Measurements from ENCODE around the gene RXFP3. TPM values are rescaled to one million over a fixed set of nuclear protein-coding genes. Genes with fewer than 3 reads are reported as not detected.
"Not testable (repeated sequence)": the region's sequence is repeated elsewhere in the genome, so short reads cannot be mapped to it uniquely, and the experiment has no call there.

The RXFP3 gene
- total RNA-seq, 2 experiments from 2014 or later = not detected

DNA sequence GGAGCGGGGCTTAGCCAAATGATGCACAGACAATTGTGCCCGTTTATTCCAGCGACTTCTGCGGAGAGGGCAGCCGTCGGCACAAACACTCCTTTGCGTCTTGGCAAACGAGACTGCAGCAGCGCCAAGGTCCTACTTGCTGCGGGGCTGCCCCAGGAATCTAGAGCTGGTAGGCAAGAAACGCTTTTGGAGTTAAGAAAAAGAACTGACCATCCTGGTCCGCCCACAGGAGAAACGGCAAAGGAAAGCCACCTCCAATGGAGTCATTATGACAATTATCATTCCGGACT lies 2.3 kb downstream of the RXFP3 start:
- intact Hi-C loops (cut with micrococcal nuclease) = no loop called here
- H3K4me3 Mint-ChIP-seq = no peak overlapping the region
- no peaks in the 10 kb centered on the region for H3K36me3 Mint-ChIP-seq
- peaks cover 2% of the 10 kb centered on the region for H3K4me1 Mint-ChIP-seq (ENCODE audit: low read depth)
- DNase-seq = no peak
- H3K27me3 Mint-ChIP-seq = peaks cover 53% of the 10 kb centered on the region
- H3K27ac Mint-ChIP-seq = no peak overlapping the region
- no peaks in the 10 kb centered on the region for H3K9me3 Mint-ChIP-seq
- ChIA-PET CTCF (no interaction called here), POLR2A (no interaction called here)

DNA sequence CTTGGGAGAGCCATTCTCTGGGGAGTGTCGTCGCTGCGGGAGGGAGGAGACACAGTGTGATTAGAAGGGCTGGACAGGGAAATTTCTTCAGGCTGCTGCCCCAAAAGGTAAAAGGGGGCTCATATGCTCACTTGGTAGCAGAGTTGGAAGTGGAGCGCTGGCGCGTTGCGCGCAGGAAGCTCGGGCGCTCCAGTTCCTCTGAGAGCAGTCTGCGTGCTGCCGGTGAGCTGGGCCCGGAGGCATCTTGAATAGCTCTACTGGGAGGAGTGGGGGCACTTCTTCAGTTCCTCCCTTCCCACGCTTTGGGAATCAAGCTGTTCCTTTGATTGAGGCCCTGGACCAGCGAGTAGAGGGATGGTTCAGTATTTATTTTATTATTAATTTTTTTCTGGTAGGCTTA lies 2.7 kb downstream of the RXFP3 start:
- Mint-ChIP-seq H3K4me1 (ENCODE audit: low read depth) (peaks cover 2% of the 10 kb centered on the region), H3K4me3 (no peak overlapping the region), H3K9me3 (no peaks in the 10 kb centered on the region), H3K27ac (no peak overlapping the region), H3K27me3 (peaks cover 53% of the 10 kb centered on the region), H3K36me3 (no peaks in the 10 kb centered on the region)
- ChIA-PET CTCF (no interaction called here), POLR2A (no interaction called here)
- no peak for DNase-seq
- intact Hi-C loops (cut with micrococcal nuclease) = no loop called here

DNA sequence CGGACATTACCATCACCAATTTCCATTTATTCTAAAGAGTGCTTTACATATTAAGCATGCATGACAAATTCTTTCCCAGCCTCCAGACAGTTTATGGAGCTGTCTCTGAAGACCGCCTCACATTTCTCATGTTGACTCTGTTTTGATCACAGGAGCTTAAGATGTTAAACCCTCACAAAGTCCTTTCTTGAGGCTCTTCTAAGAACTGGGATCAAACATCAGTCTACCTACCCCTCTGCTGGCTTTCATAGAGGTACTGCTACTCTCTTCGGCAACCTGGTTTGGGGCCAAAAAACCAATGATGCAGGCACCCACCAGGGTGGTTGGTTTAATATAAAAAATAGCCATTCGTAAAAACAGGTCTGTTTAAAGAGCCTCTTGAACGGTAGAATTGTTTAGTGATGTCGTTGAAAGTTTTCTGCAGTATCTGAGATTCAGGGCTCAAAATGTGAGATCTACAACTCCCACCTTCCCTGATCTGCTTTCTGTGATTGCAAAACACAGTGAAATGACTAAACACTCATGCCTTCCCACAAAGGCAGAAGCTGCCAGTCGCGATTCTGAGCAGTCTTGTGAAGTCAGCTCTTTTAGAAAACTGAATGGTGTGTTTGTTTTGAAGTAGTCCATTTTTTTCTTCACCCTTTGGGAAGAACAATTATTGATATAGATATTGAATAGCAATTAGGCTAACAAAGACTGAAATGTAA lies 3.5 kb downstream of the RXFP3 start:
- ChIA-PET POLR2A (no interaction called here), CTCF (interaction anchor here (1.4 kb wide), 1 partner anchor 504 kb away, joined by 3 read pairs; no protein-coding TSS in a partner anchor)
- H3K9me3 Mint-ChIP-seq = no peaks in the 10 kb centered on the region
- H3K4me3 Mint-ChIP-seq = no peak overlapping the region
- peaks cover 2% of the 10 kb centered on the region for H3K4me1 Mint-ChIP-seq (ENCODE audit: low read depth)
- peaks cover 53% of the 10 kb centered on the region for H3K27me3 Mint-ChIP-seq
- DNase-seq = no peak
- intact Hi-C loops (cut with micrococcal nuclease) = no loop called here
- no peaks in the 10 kb centered on the region for H3K36me3 Mint-ChIP-seq
- H3K27ac Mint-ChIP-seq = no peak overlapping the region

DNA sequence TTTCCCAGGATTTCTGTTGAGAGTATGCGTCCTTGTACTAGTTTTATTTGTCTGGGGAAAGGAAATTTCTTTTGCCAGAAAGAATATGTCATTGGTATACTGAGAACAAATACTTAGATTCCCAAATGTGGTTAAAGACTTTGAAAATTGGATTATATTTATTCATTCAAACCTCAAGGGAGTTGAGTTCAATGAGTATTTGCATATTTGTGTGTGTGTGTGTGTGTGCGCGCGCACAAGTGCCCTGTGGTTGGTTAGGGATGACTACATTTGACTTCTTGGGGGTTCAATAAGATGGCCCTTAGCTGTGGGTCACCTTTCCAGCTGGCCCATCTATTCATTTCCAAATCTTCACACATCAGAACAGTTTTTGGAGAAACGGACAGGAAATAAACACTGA lies 4.9 kb downstream of the RXFP3 start:
- Mint-ChIP-seq H3K36me3 (no peaks in the 10 kb centered on the region), H3K4me1 (ENCODE audit: low read depth) (peaks cover 2% of the 10 kb centered on the region), H3K4me3 (no peak overlapping the region), H3K27me3 (peaks cover 46% of the 10 kb centered on the region), H3K9me3 (no peaks in the 10 kb centered on the region), H3K27ac (no peak overlapping the region)
- intact Hi-C loops (cut with micrococcal nuclease) = no loop called here
- ChIA-PET POLR2A (no interaction called here), CTCF (interaction anchor here (0.6 kb wide), 1 partner anchor 54 kb away, joined by 3 read pairs; no protein-coding TSS in a partner anchor)
- no peak for DNase-seq

DNA sequence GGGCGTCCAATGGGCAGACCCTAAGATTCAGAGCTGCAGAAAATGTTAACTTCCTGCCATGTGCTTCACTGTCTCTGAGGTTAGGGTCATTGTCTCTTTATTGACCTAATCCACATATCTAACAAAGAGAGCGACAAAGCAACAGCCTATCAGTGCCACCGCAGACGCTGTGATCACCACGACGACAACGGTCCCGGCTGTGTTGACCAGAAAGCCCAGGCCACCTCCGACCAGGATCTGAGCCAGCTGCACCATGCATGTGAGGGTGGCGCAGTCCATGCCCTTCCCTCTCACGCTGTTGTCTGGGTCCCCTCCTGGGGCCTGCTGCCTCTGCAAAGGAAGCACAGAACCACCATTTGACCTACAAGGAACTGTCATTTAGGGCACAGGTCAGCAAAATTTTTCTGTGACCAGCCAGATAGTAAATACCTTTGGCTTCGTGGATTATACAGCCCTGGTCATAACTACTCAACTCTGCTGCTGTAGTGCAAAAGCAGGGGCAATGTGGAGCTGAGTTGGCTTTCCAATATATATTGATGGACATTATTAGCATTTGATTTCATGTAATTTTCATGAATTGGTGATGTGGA lies 8.5 kb downstream of the RXFP3 start:
- Mint-ChIP-seq H3K27me3 (peaks cover 20% of the 10 kb centered on the region), H3K9me3 (no peaks in the 10 kb centered on the region), H3K4me1 (ENCODE audit: low read depth) (no peaks in the 10 kb centered on the region), H3K27ac (no peak overlapping the region), H3K4me3 (no peak overlapping the region), H3K36me3 (no peaks in the 10 kb centered on the region)
- intact Hi-C loops (cut with micrococcal nuclease) = no loop called here
- ChIA-PET CTCF (no interaction called here), POLR2A (no interaction called here)
- no peak for DNase-seq

DNA sequence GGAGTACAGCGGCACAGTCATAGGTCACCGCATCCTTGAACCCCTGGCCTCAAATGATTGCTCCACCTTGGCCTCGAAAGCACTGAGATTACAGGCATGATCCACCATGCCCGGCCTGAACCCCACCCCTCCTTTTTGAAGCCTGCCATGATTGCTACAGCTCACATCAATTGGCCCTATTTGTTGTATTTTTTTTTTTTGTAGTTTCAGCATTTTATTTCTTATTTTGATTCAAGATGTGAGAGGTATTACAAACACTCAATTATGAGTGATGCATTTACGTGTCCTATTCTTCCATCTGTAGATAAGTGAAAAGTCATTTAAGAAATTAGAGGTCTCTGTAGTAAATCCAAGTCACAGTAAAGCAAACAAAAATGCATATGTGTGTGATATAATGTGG lies 16.0 kb downstream of the RXFP3 start:
- POLR2A ChIA-PET; H3K4me1 Mint-ChIP-seq (ENCODE audit: low read depth); H3K4me3 Mint-ChIP-seq; H3K36me3 Mint-ChIP-seq; H3K27me3 Mint-ChIP-seq; DNase-seq; H3K9me3 Mint-ChIP-seq; CTCF ChIA-PET; intact Hi-C loops (cut with micrococcal nuclease); H3K27ac Mint-ChIP-seq: not testable (repeated sequence)

DNA sequence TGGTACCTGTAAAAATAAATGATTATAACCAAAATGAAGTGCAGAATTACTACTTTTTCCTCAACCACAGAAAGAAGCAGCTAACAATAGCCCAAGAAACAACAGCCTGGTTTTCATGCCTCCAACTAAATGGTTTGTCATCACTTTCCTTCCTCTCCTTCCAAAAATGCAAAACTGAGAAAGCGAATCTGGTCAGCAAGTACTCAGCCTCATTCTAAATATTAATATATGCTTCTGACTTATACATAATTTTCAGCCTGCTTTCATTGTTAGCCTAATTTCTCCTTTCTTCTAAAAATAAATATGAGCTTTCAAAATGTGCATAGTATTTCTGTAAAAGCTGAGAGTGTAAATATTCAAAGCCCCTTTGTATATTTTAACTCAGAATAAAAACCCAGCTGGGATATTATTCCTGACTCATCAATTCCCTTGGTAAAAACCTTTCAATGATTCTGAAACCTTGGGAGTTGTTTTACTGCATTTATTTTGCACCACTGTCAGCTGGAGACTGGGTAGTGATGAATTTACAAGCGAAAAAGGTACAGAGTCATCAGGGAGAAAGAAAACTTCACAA lies 21.5 kb downstream of the RXFP3 start:
- ChIA-PET POLR2A (no interaction called here), CTCF (interaction anchor here (0.7 kb wide), 1 partner anchor 23 kb away, joined by 3 read pairs; no protein-coding TSS in a partner anchor)
- intact Hi-C loops (cut with micrococcal nuclease) = no loop called here
- no peak for DNase-seq
- Mint-ChIP-seq H3K4me1 (ENCODE audit: low read depth) (no peaks in the 10 kb centered on the region), H3K4me3 (no peak overlapping the region), H3K9me3 (peaks cover 4% of the 10 kb centered on the region), H3K27me3 (peaks cover 6% of the 10 kb centered on the region), H3K27ac (no peak overlapping the region), H3K36me3 (no peaks in the 10 kb centered on the region)

DNA sequence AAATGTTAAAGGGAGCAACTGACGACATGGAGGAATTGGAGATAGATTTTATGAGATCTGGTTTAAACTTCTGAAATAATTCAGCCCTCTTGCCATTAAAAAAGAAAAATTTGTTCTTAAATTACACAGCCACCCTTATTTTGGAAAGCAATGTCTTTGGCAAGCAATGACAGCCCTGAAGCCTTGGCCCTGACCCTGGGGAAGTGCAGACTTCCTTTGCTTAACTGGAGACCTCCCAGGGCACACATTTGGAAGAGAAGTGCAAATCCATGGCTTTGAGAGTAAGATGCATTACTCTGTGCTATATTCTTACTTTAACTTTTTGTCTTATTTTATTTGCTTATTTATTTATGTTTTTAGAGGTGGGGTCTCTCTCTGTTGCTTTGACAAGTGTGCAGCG lies 22.0 kb downstream of the RXFP3 start:
- H3K27me3 Mint-ChIP-seq = peaks cover 6% of the 10 kb centered on the region
- H3K4me1 Mint-ChIP-seq (ENCODE audit: low read depth) = no peaks in the 10 kb centered on the region
- POLR2A ChIA-PET = no interaction called here
- H3K36me3 Mint-ChIP-seq = no peaks in the 10 kb centered on the region
- no peak for DNase-seq
- CTCF ChIA-PET = interaction anchor here (0.7 kb wide), 1 partner anchor 23 kb away, joined by 3 read pairs; no protein-coding TSS in a partner anchor
- no peak overlapping the region for H3K4me3 Mint-ChIP-seq
- intact Hi-C loops (cut with micrococcal nuclease) = no loop called here
- no peak overlapping the region for H3K27ac Mint-ChIP-seq
- peaks cover 4% of the 10 kb centered on the region for H3K9me3 Mint-ChIP-seq

DNA sequence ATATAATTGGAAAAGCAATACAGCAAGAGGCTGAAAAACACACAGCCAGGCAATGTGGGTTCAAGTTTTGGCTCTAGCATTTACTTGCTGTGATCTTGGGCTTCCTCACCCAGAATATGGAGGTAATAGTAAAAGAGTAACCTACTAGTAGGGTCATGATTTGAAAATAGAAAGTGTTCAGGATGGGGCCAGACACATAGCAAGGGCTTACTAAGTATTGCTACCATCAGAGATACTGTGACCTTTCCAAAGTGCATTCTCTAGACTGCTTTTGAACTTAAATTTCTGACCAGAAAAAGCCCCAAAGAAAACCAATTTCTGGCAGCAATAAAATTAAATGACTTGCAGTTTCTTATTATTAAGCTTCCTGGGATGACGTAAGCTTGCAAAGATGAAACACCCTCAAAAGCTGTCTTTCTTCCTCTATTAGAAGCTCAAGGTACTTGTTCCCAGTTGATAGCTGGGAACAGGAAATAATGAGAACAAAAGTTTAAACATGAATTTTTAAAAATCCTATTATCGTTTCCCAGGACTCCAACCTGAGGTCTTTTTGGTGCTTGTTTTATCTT lies 28.0 kb downstream of the RXFP3 start:
- no peak for DNase-seq
- Mint-ChIP-seq H3K27me3 (peaks cover 5% of the 10 kb centered on the region), H3K9me3 (no peaks in the 10 kb centered on the region), H3K4me3 (no peak overlapping the region), H3K27ac (no peak overlapping the region), H3K36me3 (no peaks in the 10 kb centered on the region), H3K4me1 (ENCODE audit: low read depth) (peaks cover 10% of the 10 kb centered on the region)
- intact Hi-C loops (cut with micrococcal nuclease) = no loop called here
- ChIA-PET POLR2A (no interaction called here), CTCF (interaction anchor here (1.9 kb wide), 1 partner anchor 501 kb away, joined by 4 read pairs; no protein-coding TSS in a partner anchor)

DNA sequence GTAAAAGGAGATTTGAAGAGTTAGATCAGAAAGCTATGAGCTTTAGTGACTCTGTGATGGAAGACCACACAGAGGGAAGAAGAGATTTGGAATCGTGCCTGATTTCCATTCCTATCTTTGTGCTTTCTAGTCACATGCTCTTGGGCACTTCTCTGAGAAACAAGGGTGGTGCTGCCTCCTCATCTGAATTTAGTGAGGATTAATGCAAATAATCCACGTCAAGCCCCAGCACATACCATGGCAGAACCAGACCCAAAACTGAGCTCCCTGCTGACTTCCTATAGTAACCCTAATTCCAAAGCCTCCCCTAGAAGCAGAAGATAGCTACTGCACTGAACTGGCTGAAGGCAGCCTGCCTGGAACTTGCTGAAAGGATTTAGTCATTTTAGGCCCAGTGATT lies 30.6 kb downstream of the RXFP3 start:
- CTCF ChIA-PET = interaction anchor here (0.8 kb wide), 1 partner anchor 32 kb away, joined by 5 read pairs; no protein-coding TSS in a partner anchor
- Mint-ChIP-seq H3K4me3 (no peak overlapping the region), H3K9me3 (no peaks in the 10 kb centered on the region), H3K27me3 (peaks cover 2% of the 10 kb centered on the region), H3K4me1 (ENCODE audit: low read depth) (peaks cover 10% of the 10 kb centered on the region), H3K36me3 (no peaks in the 10 kb centered on the region), H3K27ac (no peak overlapping the region)
- POLR2A ChIA-PET = no interaction called here
- intact Hi-C loops (cut with micrococcal nuclease) = no loop called here
- no peak for DNase-seq

DNA sequence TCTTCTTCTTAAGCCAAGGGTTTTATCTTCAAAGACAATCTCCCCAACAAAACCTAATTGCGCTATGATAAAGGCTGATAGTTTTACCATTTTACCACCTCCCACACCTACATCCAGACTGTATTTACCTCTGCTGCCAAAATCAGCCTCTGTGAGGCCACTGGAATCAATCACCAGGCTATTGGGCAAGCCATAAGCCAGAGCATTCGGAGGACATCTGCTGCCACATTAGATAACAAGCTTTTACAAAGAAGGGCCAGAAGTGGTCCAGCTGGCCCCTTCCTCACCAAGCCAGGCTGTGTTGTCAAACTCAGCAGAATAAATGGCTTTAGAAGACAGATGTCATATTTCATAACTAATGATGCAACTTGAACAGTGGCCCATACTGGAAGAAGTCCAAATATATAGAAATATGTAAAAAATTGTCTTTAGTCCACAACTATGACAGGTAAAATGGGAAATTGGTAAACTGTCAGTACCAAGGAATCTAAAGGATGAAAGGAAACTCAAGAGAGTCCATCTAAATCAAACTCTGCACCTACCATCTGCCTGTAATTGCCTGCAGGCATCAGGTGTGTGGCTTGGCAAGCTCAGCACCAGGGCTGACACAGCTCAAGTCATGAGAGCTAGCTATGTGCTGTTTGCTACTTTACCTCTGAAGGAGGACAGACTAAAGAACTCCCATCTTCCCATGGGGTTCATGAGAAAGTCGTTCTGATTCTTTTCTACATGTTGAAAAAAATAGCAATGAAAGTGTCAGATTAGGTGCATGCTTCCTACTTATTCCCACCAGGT lies 32.2 kb downstream of the RXFP3 start:
- no peaks in the 10 kb centered on the region for H3K27me3 Mint-ChIP-seq
- H3K36me3 Mint-ChIP-seq = no peaks in the 10 kb centered on the region
- no peaks in the 10 kb centered on the region for H3K9me3 Mint-ChIP-seq
- intact Hi-C loops (cut with micrococcal nuclease) = loop anchor here (1.0 kb wide), 2 partner anchors 380 to 532 kb away; no protein-coding TSS in a partner anchor
- peaks cover 16% of the 10 kb centered on the region for H3K4me1 Mint-ChIP-seq (ENCODE audit: low read depth)
- CTCF ChIA-PET = interaction anchor here (1.0 to 2.9 kb wide), 5 partner anchors 33 to 533 kb away, joined by 4 to 14 read pairs (median 8); no protein-coding TSS in a partner anchor
- no peak overlapping the region for H3K4me3 Mint-ChIP-seq
- no peak for DNase-seq
- POLR2A ChIA-PET = no interaction called here
- H3K27ac Mint-ChIP-seq = no peak overlapping the region

All from activated CD4-positive, alpha-beta memory T cell treated with anti-CD3 and anti-CD28 coated beads for 36 hours (primary cell).